DLD1 (cell line): ENCODE data around the gene MYH9.

Source experiments
- in situ Hi-C: cut with HindIII; loops from 2 replicates; pipeline ENCODE4 v1.10.0; 2017; ENCODE audit warnings: low sequenced_read_pairs

Gene MYH9

GRCh38 chr22:36332623-36333332 lies 55.0 kb downstream of the MYH9 start:
- in situ Hi-C loops, result no loop called here

GRCh38 chr22:36331912-36332622 lies 55.7 kb downstream of the MYH9 start:
- in situ Hi-C loops, result no loop called here

GRCh38 chr22:36331306-36331911 lies 56.4 kb downstream of the MYH9 start:
- in situ Hi-C loops, result no loop called here

- in situ Hi-C loops, result no loop called here
These were observed 57.0 kb downstream of the MYH9 start for GRCh38 chr22:36330655-36331305.

GRCh38 chr22:36330127-36330526 lies 57.6 kb downstream of the MYH9 start:
- in situ Hi-C loops, result no loop called here

- in situ Hi-C loops, result no loop called here
These were observed 58.3 kb downstream of the MYH9 start for GRCh38 chr22:36329254-36330078.

- in situ Hi-C loops, result no loop called here
These were observed 59.0 kb downstream of the MYH9 start for GRCh38 chr22:36328635-36329253.

- in situ Hi-C loops, result no loop called here
These were observed 59.7 kb downstream of the MYH9 start for GRCh38 chr22:36327922-36328551.

- in situ Hi-C loops, result no loop called here
These were observed 61.3 kb downstream of the MYH9 start for GRCh38 chr22:36326178-36327161.

GRCh38 chr22:36325154-36326031 lies 62.4 kb downstream of the MYH9 start:
- in situ Hi-C loops, result no loop called here

- in situ Hi-C loops, result no loop called here
These were observed 63.4 kb downstream of the MYH9 start for GRCh38 chr22:36324414-36324813.

GRCh38 chr22:36323855-36324331 lies 63.9 kb downstream of the MYH9 start:
- in situ Hi-C loops, result no loop called here

GRCh38 chr22:36323182-36323854 lies 64.4 kb downstream of the MYH9 start:
- in situ Hi-C loops, result no loop called here

- in situ Hi-C loops, result no loop called here
These were observed 65.2 kb downstream of the MYH9 start for GRCh38 chr22:36322602-36322915.

- in situ Hi-C loops, result no loop called here
These were observed 65.8 kb downstream of the MYH9 start for GRCh38 chr22:36321797-36322601.

- in situ Hi-C loops, result no loop called here
These were observed 67.2 kb downstream of the MYH9 start for GRCh38 chr22:36320553-36320952.
